WERI-Rb-1 (cell line): ENCODE measurements around the gene MAGEA9.

Source experiments
- DNase-seq: peaks from one replicate; pipeline ENCODE4 v3.0.0-alpha.2; 2020
- H3K27ac ChIP-seq: fragments of 250-450 bp; sonication (Bioruptor Pico); 2 replicates; pipeline ENCODE4 v1.5.1; 2020; ENCODE audit warnings: mild to moderate bottlenecking, moderate library complexity
- H3K27me3 ChIP-seq: fragments of 250-450 bp; sonication (Bioruptor Pico); 2 replicates; pipeline ENCODE4 v1.5.1; 2021; ENCODE audit warnings: mild to moderate bottlenecking, low read depth, moderate library complexity; ENCODE audit not compliant: insufficient read depth, severe bottlenecking
- H3K36me3 ChIP-seq: fragments of 250-450 bp; sonication (Bioruptor Pico); 2 replicates; pipeline ENCODE4 v1.5.1; 2020; ENCODE audit warnings: mild to moderate bottlenecking, moderate library complexity
- H3K4me3 ChIP-seq: 2 replicates; pipeline ENCODE4 v1.5.1; 2011; ENCODE audit warnings: low read depth, mild to moderate bottlenecking, control low read depth, low read length
- H3K9me3 ChIP-seq: fragments of 250-450 bp; sonication (Bioruptor Pico); 2 replicates; pipeline ENCODE4 v1.5.1; 2021; ENCODE audit warnings: mild to moderate bottlenecking, moderate library complexity; ENCODE audit not compliant: severe bottlenecking
- TF ChIP-seq, protein P1 (sequence below): IDR thresholded peaks from 2 replicates; pipeline ENCODE4 v1.5.1; 2011; ENCODE audit warnings: low read depth, mild to moderate bottlenecking, control low read depth, inconsistent platforms, low read length

The MAGEA9 gene

DNA sequence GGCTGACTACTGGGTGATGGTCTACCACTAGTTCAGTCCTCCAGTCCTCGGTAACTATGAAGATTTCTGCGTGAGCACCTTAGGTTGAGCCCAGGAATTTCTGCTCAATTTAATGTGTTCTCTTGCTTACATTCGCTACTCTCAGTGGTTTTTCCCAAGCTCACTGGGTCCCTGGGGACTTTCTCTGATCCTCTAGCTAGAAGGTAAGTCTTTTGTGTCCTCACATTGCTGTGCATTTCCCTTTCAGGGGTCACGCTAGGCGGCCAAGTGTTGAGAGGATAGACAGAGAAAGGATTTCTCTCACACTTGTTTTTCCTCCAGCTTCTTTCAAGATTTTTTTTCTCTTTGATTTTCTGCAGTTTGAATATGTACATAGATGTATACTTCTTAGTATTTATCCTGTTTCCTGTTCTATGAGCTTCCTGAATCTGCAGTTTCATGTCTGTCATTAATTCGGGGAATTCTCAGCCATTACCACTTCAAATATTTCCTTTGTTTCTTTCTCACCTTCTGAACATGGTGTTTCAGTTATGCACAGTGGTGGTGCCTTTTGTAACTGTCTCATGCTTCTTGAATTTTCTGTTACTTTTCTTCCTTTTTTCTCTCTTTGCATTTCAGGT is 17.5 kb downstream of the MAGEA9 start:
- H3K27ac ChIP-seq, result no peak overlapping the region
- H3K27me3 ChIP-seq, result peaks cover 20% of the 10 kb centered on the region
- no peak overlapping the region for H3K4me3 ChIP-seq
- TF ChIP-seq, protein P1, sequence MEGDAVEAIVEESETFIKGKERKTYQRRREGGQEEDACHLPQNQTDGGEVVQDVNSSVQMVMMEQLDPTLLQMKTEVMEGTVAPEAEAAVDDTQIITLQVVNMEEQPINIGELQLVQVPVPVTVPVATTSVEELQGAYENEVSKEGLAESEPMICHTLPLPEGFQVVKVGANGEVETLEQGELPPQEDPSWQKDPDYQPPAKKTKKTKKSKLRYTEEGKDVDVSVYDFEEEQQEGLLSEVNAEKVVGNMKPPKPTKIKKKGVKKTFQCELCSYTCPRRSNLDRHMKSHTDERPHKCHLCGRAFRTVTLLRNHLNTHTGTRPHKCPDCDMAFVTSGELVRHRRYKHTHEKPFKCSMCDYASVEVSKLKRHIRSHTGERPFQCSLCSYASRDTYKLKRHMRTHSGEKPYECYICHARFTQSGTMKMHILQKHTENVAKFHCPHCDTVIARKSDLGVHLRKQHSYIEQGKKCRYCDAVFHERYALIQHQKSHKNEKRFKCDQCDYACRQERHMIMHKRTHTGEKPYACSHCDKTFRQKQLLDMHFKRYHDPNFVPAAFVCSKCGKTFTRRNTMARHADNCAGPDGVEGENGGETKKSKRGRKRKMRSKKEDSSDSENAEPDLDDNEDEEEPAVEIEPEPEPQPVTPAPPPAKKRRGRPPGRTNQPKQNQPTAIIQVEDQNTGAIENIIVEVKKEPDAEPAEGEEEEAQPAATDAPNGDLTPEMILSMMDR, result no peak
- no peak for DNase-seq
- H3K36me3 ChIP-seq, result no peaks in the 10 kb centered on the region
- no peaks in the 10 kb centered on the region for H3K9me3 ChIP-seq

DNA sequence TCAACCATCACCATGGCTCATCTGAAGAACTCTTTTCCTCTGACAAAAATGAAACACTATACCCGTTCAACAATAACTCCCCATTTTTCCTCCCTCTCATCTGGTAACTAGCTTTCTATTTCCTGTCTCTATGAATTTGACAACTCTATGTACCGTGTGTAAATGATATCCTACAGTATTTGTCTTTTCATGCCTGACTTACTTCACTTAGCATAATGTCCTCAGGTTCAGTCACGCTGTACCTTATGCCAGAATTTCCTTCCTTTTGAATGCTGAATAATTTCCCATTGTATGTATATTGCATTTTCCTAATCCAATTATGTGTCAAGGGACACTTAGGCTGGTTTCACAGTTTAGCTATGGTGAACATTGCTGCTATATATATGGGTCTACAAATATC is 18.2 kb downstream of the MAGEA9 start:
- DNase-seq, result no peak
- TF ChIP-seq, protein P1, result no peak
- no peaks in the 10 kb centered on the region for H3K9me3 ChIP-seq
- peaks cover 27% of the 10 kb centered on the region for H3K27me3 ChIP-seq
- H3K27ac ChIP-seq, result no peak overlapping the region
- H3K36me3 ChIP-seq, result no peaks in the 10 kb centered on the region
- no peak overlapping the region for H3K4me3 ChIP-seq

DNA sequence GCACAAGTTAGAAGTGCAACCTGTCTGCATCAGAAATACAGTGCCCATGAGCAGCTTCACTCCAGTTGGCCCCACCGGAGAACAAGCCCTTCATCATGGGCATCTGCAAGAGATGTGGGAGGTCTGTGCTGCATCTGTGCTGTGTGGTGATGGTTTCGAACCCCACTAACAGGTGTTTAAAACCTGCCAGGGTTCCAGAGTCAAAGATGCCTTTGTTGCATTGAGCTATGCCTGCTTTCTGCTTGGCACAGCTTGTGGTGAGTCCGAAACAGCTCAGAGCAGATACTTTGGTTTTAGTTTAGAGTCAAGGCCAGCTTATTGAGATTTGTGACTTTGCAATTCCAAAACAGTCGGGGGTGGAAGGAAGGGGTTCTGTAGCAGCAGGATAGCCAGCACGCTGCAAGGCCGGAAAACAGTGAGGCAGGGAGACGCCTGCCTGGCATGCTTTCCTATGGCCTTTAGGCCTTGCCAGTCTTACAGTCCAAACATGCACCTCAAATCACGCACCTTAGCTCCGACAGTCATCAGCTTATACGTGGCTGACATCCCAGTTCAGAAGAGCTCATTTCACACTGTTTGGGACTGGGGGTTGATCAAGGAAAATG is 21.8 kb downstream of the MAGEA9 start:
- Histone ChIP-seq H3K27ac (no peak overlapping the region), H3K9me3 (no peaks in the 10 kb centered on the region), H3K4me3 (no peak overlapping the region), H3K36me3 (no peaks in the 10 kb centered on the region), H3K27me3 (peaks cover 52% of the 10 kb centered on the region)
- TF ChIP-seq, protein P1, result no peak
- DNase-seq, result no peak

DNA sequence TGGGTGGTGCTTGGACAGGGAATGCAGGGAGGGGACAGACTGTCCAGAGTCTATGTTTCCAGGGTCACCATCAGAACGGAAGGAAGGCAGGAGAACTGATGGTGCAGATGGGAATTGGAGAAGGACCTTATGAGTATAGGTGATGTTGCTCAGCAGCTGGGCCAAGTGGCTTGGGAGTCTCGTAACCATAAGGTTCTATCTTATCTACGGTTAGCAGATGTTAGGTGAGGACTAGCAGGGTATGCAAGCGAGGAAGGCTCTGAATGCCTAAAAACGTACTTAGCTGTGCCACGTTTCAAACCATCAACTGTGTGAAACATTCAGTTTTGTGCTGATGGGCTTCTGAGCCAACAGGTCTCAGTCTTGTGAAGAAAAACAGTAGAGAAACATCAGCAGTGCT is 22.4 kb downstream of the MAGEA9 start:
- H3K36me3 ChIP-seq, result no peaks in the 10 kb centered on the region
- no peaks in the 10 kb centered on the region for H3K9me3 ChIP-seq
- no peak overlapping the region for H3K4me3 ChIP-seq
- TF ChIP-seq, protein P1, result no peak
- DNase-seq, result no peak
- H3K27ac ChIP-seq, result no peak overlapping the region
- H3K27me3 ChIP-seq, result peaks cover 53% of the 10 kb centered on the region

DNA sequence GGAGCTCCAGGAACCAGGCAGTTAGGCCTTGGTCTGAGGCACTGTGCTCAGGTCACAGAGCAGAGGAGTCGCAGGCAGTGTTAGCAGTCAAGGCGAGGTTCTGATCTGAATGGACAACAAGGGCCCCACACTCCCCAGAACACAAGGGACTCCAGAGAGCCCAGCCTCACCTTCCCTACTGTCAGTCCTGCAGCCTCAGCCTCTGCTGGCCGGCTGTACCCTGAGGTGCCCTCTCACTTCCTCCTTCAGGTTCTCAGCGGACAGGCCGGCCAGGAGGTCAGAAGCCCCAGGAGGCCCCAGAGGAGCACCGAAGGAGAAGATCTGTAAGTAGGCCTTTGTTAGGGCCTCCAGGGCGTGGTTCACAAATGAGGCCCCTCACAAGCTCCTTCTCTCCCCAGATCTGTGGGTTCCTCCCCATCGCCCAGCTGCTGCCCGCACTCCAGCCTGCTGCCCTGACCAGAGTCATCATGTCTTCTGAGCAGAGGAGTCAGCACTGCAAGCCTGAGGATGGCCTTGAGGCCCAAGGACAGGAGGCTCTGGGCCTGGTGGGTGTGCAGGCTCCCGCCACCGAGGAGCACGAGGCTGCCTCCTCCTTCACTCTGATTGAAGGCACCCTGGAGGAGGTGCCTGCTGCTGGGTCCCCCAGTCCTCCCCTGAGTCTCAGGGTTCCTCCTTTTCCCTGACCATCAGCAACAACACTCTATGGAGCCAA is 26.2 kb downstream of the MAGEA9 start:
- Histone ChIP-seq H3K4me3 (no peak overlapping the region), H3K27ac (no peak overlapping the region), H3K9me3 (no peaks in the 10 kb centered on the region), H3K27me3 (peaks cover 58% of the 10 kb centered on the region), H3K36me3 (no peaks in the 10 kb centered on the region)
- no peak for DNase-seq
- TF ChIP-seq, protein P1, result no peak
